ENCODE results near the gene TMEM163.

DNA sequence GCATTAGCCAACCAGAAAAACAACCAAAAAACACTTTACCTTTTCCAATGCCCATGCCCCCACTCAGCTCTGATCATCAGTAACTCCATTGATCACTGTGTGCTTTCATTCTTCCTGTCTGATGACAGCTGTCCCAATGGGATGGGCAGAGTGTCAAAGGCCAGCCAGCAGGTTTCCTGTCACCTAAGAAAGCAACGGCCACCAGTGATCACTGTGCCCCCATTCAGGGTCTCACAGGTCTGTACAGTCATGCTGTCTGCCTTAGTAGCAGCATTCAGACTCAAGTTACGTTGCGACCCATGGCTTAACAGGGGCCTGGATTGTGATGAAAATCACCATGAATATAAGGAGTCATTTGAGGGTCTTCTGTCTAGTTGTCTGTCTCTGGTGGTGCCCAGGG is 280.4 kb downstream of the TMEM163 start:
- no peak for TF ChIP-seq POLR2A (IDR thresholded peaks at IDR 0.05; ENCODE audit: low read depth, low read length)
- TF ChIP-seq POLR2AphosphoS5 (IDR thresholded peaks at IDR 0.05; ENCODE audit: low read depth, low read length) = no peak
- TF ChIP-seq TAF1 (IDR thresholded peaks at IDR 0.05; ENCODE audit: low read depth, low read length) = no peak
- no peak for TF ChIP-seq SPI1 (IDR thresholded peaks at IDR 0.05; ENCODE audit: low read depth, low read length)
- no peak for TF ChIP-seq PAX5 (IDR thresholded peaks at IDR 0.05; ENCODE audit: insufficient read depth, low read length, severe bottlenecking)
